ENCODE results near the gene OTUB1. TPM values are rescaled to one million over a fixed set of nuclear protein-coding genes. Genes with fewer than 3 reads are reported as not detected.

Gene OTUB1
- total and polyA plus RNA-seq, 9 of the 15 experiments (the other 6 are each of a cell fraction or from before 2014, with no cell fraction given) = 29.5 to 134 (median 66.1) TPM

DNA sequence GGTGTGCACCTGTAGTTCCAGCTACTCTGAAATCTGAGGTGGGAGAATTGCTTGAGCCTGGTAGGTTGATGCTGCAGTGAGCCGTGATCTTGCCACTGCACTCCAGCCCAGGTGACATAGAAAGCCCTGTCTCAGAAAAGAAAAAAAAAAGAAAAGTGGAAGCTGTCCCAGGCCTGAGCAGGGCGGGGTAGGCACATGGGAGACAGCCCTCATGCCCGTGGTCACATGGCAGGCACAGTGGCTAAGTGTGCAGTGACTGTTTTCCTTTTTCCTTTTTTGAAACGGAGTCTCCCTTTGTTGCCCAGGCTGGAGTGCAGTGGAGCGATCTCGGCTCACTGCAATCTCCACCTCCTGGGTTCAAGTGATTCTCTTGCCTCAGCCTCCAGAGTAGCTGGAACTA lies 7.8 kb downstream of the OTUB1 start (continued):
- TF ChIP-seq, protein P1, sequence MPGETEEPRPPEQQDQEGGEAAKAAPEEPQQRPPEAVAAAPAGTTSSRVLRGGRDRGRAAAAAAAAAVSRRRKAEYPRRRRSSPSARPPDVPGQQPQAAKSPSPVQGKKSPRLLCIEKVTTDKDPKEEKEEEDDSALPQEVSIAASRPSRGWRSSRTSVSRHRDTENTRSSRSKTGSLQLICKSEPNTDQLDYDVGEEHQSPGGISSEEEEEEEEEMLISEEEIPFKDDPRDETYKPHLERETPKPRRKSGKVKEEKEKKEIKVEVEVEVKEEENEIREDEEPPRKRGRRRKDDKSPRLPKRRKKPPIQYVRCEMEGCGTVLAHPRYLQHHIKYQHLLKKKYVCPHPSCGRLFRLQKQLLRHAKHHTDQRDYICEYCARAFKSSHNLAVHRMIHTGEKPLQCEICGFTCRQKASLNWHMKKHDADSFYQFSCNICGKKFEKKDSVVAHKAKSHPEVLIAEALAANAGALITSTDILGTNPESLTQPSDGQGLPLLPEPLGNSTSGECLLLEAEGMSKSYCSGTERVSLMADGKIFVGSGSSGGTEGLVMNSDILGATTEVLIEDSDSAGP (CRISPR knock-in tag; IDR thresholded peaks at IDR 0.05) = no peak
- TF ChIP-seq TARDBP (IDR thresholded peaks at IDR 0.05) = no peak
- TF ChIP-seq, protein P2, sequence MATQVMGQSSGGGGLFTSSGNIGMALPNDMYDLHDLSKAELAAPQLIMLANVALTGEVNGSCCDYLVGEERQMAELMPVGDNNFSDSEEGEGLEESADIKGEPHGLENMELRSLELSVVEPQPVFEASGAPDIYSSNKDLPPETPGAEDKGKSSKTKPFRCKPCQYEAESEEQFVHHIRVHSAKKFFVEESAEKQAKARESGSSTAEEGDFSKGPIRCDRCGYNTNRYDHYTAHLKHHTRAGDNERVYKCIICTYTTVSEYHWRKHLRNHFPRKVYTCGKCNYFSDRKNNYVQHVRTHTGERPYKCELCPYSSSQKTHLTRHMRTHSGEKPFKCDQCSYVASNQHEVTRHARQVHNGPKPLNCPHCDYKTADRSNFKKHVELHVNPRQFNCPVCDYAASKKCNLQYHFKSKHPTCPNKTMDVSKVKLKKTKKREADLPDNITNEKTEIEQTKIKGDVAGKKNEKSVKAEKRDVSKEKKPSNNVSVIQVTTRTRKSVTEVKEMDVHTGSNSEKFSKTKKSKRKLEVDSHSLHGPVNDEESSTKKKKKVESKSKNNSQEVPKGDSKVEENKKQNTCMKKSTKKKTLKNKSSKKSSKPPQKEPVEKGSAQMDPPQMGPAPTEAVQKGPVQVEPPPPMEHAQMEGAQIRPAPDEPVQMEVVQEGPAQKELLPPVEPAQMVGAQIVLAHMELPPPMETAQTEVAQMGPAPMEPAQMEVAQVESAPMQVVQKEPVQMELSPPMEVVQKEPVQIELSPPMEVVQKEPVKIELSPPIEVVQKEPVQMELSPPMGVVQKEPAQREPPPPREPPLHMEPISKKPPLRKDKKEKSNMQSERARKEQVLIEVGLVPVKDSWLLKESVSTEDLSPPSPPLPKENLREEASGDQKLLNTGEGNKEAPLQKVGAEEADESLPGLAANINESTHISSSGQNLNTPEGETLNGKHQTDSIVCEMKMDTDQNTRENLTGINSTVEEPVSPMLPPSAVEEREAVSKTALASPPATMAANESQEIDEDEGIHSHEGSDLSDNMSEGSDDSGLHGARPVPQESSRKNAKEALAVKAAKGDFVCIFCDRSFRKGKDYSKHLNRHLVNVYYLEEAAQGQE (IDR thresholded peaks at IDR 0.05; ENCODE audit: borderline replicate concordance) = no peak
- TF ChIP-seq, protein P2 (CRISPR knock-in tag; IDR thresholded peaks at IDR 0.05; ENCODE audit: low read depth) = no peak
- TF ChIP-seq, protein P3, sequence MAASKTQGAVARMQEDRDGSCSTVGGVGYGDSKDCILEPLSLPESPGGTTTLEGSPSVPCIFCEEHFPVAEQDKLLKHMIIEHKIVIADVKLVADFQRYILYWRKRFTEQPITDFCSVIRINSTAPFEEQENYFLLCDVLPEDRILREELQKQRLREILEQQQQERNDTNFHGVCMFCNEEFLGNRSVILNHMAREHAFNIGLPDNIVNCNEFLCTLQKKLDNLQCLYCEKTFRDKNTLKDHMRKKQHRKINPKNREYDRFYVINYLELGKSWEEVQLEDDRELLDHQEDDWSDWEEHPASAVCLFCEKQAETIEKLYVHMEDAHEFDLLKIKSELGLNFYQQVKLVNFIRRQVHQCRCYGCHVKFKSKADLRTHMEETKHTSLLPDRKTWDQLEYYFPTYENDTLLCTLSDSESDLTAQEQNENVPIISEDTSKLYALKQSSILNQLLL (CRISPR knock-in tag; IDR thresholded peaks at IDR 0.05; ENCODE audit: borderline replicate concordance) = no peak
- TF ChIP-seq NELFE (IDR thresholded peaks at IDR 0.05; ENCODE audit: insufficient read depth, insufficient read length) = no peak
- no peak for TF ChIP-seq HMG20B (CRISPR knock-in tag; IDR thresholded peaks at IDR 0.05)
- TF ChIP-seq TFAM (CRISPR knock-in tag; conservative IDR thresholded peaks at IDR 0.05) = no peak
- TF ChIP-seq NONO (IDR thresholded peaks at IDR 0.05; ENCODE audit: low read depth in 2 of 2, low read length in 1 of 2) = no peak

Data from K562 (cell line).